Ovary (tissue), 9 donors: Measurements from ENCODE around the gene SH3GL2. TPM values are rescaled to one million over a fixed set of nuclear protein-coding genes. Genes with fewer than 3 reads are reported as not detected.

Experiments
- DNase-seq, 5 donors: peaks; one replicate each; pipeline ENCODE4 v3.0.0-alpha.2; 2019 to 2020
- H3K27ac ChIP-seq, 2 donors: fragments of 200-600 bp; one replicate each; pipeline versions ENCODE4 v1.5.1 to v1.8.0; 2019 to 2022
- H3K27me3 ChIP-seq: fragments of 200-600 bp; one replicate; pipeline ENCODE4 v1.8.0; 2022
- H3K36me3 ChIP-seq: fragments of 200-600 bp; sonication (generic); one replicate; pipeline ENCODE4 v1.5.1; 2019
- H3K4me1 ChIP-seq: one replicate; pipeline ENCODE4 v1.8.1; 2013; ENCODE audit warnings: mild to moderate bottlenecking, moderate library complexity; ENCODE audit not compliant: insufficient read depth
- H3K4me3 ChIP-seq: fragments of 200-600 bp; sonication (generic); one replicate; pipeline ENCODE4 v1.5.1; 2017
- H3K9me3 ChIP-seq, 2 donors: fragments of 200-600 bp in 1 of 2; sonication (generic) in 1 of 2; one replicate each; pipeline versions ENCODE4 v1.5.1 to v1.8.1; 2013 to 2019; ENCODE audit warnings: mild to moderate bottlenecking in 1 of 2, moderate library complexity in 1 of 2
- CTCF ChIP-seq, 3 donors: fragments of 450-650 bp in 2 of 3; fragments of 200-600 bp in 1 of 3; IDR thresholded peaks; one replicate each; pipeline versions ENCODE4 v1.5.1 to v1.8.0; 2016 to 2022; ENCODE audit warnings: antibody characterized with exemption in 3 of 3, mild to moderate bottlenecking in 1 of 3
- EP300 ChIP-seq: sonication (generic); formaldehyde crosslinking; IDR thresholded peaks from one replicate; pipeline ENCODE4 v1.6.1; 2017; ENCODE audit warnings: antibody characterized with exemption
- POLR2A ChIP-seq: fragments of 450-650 bp; IDR thresholded peaks from one replicate; pipeline ENCODE4 v1.6.1; 2017; ENCODE audit warnings: antibody characterized with exemption, mild to moderate bottlenecking, moderate library complexity
- WGBS, 3 donors: extraction: QIAGEN DNeasy Blood & Tissue Kit in 1 of 3; methylation state at CpG; one replicate each; pipeline versions ENCODE4 v1.1.5 to v1.1.7; 2013 to 2017; 5-methylcytosine and 5-hydroxymethylcytosine counted together
- intact Hi-C, 4 donors: fragments of 100-400 bp; cut with DNase I; formaldehyde crosslinking; loops; one replicate each; pipeline versions ENCODE4 v1.11.0 to v1.15.1; 2022 to 2023
- polyA plus RNA-seq, 2 donors: library from polyadenylated mRNA; stranded (reverse); fragments of 200-250 nt in 1 of 2; fragments of 350-450 nt in 1 of 2; fragmentation: Illumina TruSeq in 1 of 2; extraction: RNeasy Lipid Tissue Mini Kit (QIAGEN cat#74804) in 1 of 2; gene quantifications; one replicate each; pipeline ENCODE4 v1.2.3, GENCODE V29; 2013 to 2014
- total RNA-seq, 7 donors: library from RNA; depleted of rRNA in 2 of 7; stranded (reverse); fragments of >200 nt in 2 of 7; fragmentation: NEBNext Ultra II Directional in 3 of 7; extraction: Animal tissue kit (Norgen Biotek cat#: 25700) in 3 of 7; gene quantifications; one replicate each; pipeline versions ENCODE4 v1.1.0 to v1.2.4, GENCODE V29; 2016 to 2023
- donor health status: DM: no; HTN: no; CAD: no; lungs with moderate emphysema.
- donor health status: DM: no; HTN: no; CAD: no.
- donor health status: Bipolar disorder and iron deficiency.
- donor health status: DM: yes; HTN: yes; CAD: no.
- donor health status: DM: no; HTN: no; CAD: no.
- donor health status: DM: yes; HTN: yes; CAD: no.

Gene SH3GL2
- total and polyA plus RNA-seq, 9 donors: 0.25 to 4.9 (median 0.98) TPM; not detected in 1

GRCh38 chr9:17660158-17660557 is 81.3 kb downstream of the SH3GL2 start:
- Histone ChIP-seq H3K4me1 (no peaks in the 10 kb centered on the region), H3K9me3 (no peaks in the 10 kb centered on the region), H3K4me3 (no peak overlapping the region), H3K27ac (no peak overlapping the region), H3K27me3 (no peaks in the 10 kb centered on the region), H3K36me3 (no peaks in the 10 kb centered on the region)
- 78 to 93% (median 84%) methylated on average over 3 of the region's 3 CpGs for WGBS, 3 donors
- intact Hi-C loops: no loop called here
- no peak for TF ChIP-seq POLR2A
- TF ChIP-seq EP300: no peak
- no peak for TF ChIP-seq CTCF (IDR thresholded peaks at IDR 0.05)
- DNase-seq: no peak

- no peak for TF ChIP-seq CTCF (IDR thresholded peaks at IDR 0.05)
- TF ChIP-seq POLR2A: no peak
- TF ChIP-seq EP300: no peak
- 79 to 83% (median 79%) methylated on average over 3 of the region's 3 CpGs for WGBS, 3 donors
Measured at GRCh38 chr9:17665450-17665849, 86.6 kb downstream of the SH3GL2 start.

GRCh38 chr9:17669206-17669605 is 90.3 kb downstream of the SH3GL2 start:
- H3K9me3 ChIP-seq: no peaks in the 10 kb centered on the region
- TF ChIP-seq POLR2A: no peak
- no peak for TF ChIP-seq EP300
- no peak for TF ChIP-seq CTCF (IDR thresholded peaks at IDR 0.05)
- H3K4me1 ChIP-seq: no peaks in the 10 kb centered on the region
- DNase-seq: no peak
- intact Hi-C loops: no loop called here
- H3K36me3 ChIP-seq: no peaks in the 10 kb centered on the region
- WGBS, 3 donors: 66 to 82% (median 69%) methylated on average over 4 of the region's 4 CpGs
- H3K27ac ChIP-seq: no peak overlapping the region
- no peak overlapping the region for H3K4me3 ChIP-seq
- no peaks in the 10 kb centered on the region for H3K27me3 ChIP-seq

More at GRCh38 chr9:17665450-17665849, 86.6 kb downstream of the SH3GL2 start:
- H3K4me3 ChIP-seq: no peak overlapping the region
- intact Hi-C loops: no loop called here
- no peaks in the 10 kb centered on the region for H3K36me3 ChIP-seq
- no peak for DNase-seq
- H3K27me3 ChIP-seq: no peaks in the 10 kb centered on the region
- no peaks in the 10 kb centered on the region for H3K4me1 ChIP-seq
- H3K9me3 ChIP-seq: no peaks in the 10 kb centered on the region
- no peak overlapping the region for H3K27ac ChIP-seq

- H3K4me1 ChIP-seq: no peaks in the 10 kb centered on the region
- H3K36me3 ChIP-seq: no peaks in the 10 kb centered on the region
- H3K4me3 ChIP-seq: no peak overlapping the region
- no peaks in the 10 kb centered on the region for H3K9me3 ChIP-seq
- no peak for DNase-seq
- H3K27ac ChIP-seq: no peak overlapping the region
- WGBS, 3 donors: 90 to 93% (median 92%) methylated on average over 2 of the region's 2 CpGs
- H3K27me3 ChIP-seq: no peaks in the 10 kb centered on the region
- no peak for TF ChIP-seq POLR2A
- no peak for TF ChIP-seq CTCF (IDR thresholded peaks at IDR 0.05)
- TF ChIP-seq EP300: no peak
- intact Hi-C loops: no loop called here
Measured at GRCh38 chr9:17682684-17683083, 103.8 kb downstream of the SH3GL2 start.
